HPDE6-E6E7 (cell line): ENCODE measurements around the gene THOC6.
"Not testable (repeated sequence)": the region's sequence is repeated elsewhere in the genome, so short reads cannot be mapped to it uniquely, and the experiment has no call there.

ENCODE experiments used
- DNase-seq: peaks from one replicate; pipeline ENCODE4 v3.0.0; 2011; ENCODE audit warnings: missing footprints; ENCODE audit errors: extremely low spot score

THOC6 gene

DNA sequence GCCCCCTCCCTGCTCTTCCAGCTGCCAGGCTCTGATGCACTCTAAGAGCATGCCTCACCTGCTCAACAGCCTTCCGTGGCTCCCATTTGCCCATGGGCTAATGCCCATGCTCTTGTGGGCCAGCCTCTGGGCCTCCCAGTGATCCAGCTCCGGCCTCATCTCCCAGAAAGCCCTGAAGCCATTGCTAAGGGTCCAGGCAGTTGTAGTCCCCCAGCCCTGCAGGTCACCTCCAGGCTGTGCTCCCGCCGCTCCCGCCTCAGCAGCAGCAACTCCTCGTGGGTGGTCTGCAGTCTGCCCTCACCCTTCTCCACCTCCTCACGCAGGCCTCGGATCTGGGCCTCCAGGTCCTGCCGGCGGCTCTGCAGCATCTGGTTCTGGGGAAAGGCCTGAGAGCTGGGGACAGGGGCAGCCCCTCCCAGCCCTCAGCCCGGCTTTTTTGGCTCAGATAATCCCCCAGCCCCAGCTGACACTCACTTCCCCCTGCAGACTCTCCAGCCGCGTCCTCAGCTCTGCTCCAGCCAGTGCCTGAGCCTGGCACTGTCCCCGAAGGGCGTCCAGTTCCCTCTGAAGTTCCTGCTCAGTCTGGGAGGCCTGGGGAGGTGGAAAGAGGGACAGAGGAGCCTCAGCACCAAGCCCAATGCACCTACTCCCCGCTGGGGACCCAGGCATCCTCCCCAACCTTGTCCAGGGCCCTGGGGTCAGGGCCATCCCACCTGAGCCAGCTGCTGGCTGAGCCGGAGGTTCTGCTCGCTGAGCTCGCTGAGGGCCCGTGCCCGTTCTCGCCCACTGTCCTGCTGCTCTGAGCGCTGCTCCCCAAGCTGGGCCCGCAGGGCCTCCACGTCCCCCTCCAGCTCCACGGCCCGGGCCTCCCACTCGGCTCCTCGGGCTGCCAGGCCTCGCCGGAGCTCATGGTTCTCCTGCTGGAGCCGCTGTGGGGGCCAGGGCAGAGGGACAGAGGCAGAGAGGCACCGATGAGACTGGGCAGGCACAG is 6.7 kb downstream of the THOC6 start:
- DNase-seq, result no peak

DNA sequence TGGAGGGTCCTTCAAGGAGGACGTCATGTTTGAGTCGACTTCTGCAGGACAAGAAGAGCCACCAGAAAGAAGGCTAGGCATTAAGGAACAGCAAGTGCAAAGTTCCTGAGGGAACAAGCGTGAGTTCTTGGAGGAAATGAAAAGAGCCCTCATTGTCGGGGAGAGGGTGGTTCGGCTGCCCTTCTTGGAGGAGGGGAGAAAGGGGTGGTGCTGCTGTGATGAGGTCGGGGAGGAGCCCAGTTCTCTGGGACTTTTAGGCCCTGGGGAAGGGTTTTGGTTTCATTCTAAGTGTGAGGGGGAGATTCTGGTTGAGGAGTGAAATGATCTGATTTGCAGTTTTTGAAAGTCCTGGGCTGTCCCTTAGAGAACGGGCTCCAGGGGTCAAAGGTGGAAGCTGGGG is 8.8 kb downstream of the THOC6 start:
- no peak for DNase-seq

- no peak for DNase-seq
These were observed 11.6 kb downstream of the THOC6 start for GRCh38 chr16:3035289-3035971.

DNA sequence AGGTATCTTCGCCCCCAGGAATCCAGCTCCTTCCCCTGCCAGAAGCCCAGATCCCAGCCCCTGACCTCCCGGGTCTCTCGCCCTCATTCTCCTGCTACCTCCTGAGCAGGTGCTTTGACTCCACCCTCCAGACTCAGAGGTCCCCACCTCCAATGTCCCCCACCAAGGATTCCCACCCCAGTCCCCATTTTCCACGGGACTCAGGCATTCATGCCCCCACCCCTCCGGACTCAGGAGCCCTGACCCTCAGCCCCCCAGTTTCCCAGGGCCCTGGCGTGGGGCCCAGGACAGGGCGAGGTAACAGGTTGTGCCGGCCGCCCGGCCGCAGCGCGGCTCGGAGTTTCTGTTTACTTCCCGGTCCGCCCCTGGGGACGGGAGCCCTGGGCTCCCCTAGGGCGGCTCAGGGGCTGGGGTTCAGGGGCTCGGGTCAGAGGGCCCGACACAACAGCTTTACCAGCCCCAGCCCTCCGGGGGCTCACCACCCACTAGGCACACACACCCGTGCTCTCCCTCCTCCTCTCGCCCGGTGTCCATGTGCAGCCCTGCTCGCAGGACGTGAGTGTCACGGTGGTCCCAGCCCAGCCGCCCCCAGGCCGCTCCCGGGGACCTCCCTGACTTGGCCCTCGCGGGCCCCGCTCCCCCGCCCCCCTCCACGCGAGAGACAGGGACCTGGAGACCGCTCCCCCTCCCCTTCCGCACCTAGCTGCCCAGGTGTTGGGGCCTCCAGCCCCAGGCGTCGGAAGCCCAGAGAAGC is 12.3 kb downstream of the THOC6 start:
- DNase-seq, result no peak

GRCh38 chr16:3036726-3037315 is 13.0 kb downstream of the THOC6 start, which contains the start of gene BICDL2:
Gene BICDL2 (minus strand): TSS chr16:3036944. CDS start chr16:3035496, 1,448 bp downstream.
- no peak for DNase-seq

GRCh38 chr16:3038256-3038655 is 14.4 kb downstream of the THOC6 start:
- no peak for DNase-seq

DNA sequence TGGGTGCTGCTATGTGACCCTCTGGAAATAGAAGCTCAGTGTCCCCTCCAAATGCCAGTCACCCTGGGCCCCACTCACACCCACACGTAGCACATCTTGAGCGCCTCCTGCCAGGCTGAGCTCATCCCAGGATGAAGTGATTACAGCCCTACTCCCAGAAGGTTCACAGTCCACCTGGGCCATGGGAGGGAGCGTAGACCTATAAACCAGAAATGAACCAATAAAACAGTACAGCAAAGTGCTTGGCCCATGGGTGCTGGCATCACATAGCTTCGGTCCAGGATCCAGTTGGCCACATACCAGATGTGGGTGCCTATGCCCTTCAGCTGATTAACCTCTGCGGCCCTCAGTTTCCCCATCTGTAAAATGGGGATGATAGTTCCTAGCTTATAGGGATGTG is 15.1 kb downstream of the THOC6 start:
- DNase-seq, result no peak

DNA sequence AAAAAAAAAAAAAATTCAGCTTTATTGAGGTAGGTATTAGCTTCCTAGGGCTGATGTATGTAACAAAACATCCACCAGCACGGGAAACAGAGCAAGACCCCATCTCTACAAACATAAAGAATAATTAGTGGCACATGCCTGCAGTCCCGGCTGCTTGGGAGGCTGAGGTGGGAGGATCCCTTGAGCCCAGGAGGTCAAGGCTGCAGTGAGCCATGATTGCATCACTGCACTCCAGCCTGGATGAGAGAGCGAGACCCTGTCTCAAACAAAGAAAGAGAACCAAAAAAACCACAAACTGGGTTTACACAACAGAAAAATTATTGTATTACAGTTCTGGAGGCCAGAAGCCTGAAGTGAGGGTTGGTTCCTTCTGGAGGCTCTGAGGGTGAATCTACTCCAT is 18.5 kb downstream of the THOC6 start:
- no peak for DNase-seq

DNA sequence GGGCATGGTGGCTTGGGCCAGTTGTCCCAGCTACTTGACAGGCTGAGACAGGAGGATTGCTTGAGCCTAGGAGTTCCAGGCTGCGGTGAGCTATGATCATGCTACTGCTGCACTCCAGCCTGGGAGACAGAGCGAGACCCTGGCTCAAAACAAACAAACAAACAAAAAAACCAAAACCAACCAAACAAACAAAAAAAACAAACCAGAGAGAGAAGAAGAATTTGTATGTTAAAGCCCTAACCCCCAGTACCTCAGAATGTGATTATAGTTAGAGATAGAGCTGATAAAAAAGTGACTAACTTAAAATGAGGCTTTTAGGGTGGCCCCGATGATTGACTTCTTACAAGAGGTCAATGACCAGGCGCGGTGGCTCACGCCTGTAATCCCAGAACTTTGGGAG is 20.9 kb downstream of the THOC6 start:
- no peak for DNase-seq

DNA sequence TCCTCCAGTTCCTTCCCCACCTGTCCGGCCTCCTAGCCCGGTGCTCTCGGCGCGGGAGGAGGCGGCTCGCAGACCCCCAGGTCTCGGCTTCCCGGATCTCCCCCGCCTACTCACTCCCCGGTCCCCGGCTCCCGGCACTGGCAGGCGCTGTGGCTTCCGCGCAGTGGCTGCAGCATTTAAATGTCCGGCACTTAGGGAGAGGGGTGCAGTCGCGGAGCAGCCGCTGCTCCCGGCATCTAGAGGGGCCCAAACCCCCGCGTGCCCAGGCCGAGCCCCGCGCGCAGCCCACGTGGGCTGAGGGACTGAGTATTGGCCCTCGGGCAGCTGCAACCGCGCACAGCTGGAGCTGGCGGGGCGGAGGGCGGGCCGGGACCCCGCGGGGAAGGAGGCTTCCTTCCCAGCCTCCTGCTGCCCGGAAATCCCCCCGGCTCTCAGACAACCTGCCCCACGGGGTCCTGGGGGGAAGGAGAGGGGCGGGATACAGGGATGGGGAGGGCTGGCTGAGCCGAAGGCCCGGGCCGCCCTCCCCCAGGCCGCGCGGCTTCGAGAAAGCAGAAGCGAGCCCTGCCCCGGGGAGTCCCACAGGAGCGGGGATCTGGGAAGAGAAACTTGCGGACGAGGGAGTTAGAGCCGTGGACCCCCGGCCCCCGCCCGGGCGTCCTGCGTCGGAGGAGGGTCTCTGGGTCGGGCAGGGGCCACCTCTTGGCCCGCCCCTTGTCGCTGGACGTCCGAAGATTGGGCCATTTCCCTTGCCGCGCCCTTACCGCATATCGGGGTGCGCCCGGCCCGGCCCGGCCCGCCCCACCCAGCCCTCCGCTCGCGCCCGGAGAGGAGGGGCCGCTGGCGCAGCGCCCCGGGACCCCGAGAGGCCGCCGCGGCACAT is 22.2 kb downstream of the THOC6 start, which contains the start of gene MMP25:
Gene MMP25 (plus strand): TSS at position 804 of the 883 bp plus-strand sequence. CDS start 357 bp downstream, outside the sequence.
- no peak for DNase-seq

GRCh38 chr16:3046641-3047386 is 23.0 kb downstream of the THOC6 start:
- DNase-seq, result no peak

- no peak for DNase-seq
These were observed 23.5 kb downstream of the THOC6 start for GRCh38 chr16:3047387-3047720.

GRCh38 chr16:3049921-3050481 is 26.2 kb downstream of the THOC6 start:
- no peak for DNase-seq

DNA sequence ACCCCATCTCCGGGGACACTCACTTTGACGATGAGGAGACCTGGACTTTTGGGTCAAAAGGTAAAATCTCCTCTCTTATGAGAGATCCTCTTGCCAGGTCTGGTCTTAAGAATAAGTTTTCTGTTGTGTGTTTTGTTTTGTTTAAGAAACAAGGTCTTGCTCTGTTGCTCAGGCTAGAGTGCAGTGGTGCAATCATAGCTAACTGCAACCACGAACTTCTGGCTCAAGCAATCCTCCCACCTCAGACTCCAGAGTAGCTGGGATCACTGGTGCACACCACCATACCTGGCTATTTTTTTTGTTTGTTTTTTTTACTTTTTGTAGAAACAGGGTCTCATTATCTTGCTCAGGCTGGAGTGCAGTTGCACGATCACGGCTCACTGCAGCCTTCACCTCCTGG is 26.7 kb downstream of the THOC6 start:
- no peak for DNase-seq

DNA sequence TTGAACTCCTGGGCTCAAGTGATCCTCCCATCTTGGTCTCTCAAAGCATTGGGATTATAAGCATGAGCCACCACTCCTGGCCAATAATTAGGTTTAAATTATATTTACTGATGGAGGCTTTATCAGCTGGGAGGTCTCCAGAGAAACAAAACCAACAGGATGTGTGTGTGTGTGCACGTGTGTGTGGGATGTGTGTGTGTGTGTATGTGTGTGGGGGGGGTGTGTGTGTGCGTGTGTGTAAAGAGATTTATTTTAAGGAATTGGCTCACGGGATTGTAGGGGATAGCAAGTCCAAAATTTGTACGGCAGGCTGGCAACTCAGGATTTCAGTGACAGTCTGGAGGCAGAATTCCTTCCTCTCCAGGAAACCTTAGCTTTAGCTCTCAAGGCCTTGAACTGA is 27.2 kb downstream of the THOC6 start:
- DNase-seq, result no peak

GRCh38 chr16:3051494-3051893 is 27.7 kb downstream of the THOC6 start:
- no peak for DNase-seq

GRCh38 chr16:3052571-3053329 is 28.9 kb downstream of the THOC6 start:
- not testable (repeated sequence) for DNase-seq

- not testable (repeated sequence) for DNase-seq
These were observed 29.5 kb downstream of the THOC6 start for GRCh38 chr16:3053330-3053710.
